ENCODE measurements around the gene LMNA.

DNA sequence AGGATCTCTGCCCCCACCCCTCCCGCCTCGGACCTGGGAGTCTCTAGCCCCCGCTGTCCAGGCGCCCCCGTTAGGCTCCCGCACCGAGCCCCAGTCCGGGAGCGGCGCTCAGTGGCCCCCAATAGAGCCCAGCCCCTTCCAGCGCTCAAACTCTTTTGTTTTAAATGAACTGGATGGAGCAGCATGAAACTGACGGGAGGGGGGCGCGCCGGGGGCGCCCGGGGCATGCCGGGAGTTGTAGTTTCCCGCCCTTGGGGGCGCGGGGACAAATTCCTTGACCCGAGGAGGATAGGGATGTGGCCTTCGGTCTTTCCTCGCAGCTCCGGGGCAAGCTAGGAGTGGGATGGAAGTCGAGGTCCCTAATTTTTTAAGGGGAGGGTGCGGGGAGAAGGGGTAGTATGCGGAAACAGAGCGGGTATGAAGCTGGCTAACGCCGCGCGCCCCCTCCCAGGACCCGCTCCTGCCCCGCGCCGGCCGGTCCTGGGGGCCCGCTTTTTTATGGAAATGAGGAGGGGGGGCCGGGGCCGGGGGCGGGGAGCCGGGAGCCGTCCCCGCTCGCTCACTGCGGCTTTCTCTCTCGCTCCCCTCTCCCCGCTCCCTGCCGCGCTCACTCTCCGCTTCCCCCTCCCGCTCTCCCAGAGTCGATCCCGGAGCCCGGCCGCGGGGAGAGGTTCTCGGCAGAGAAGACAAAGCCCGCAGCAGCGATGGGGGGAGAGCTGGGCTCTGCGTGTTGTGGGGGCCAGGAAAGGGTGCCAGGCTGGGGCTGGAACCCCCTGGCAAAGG, 32.0 kb upstream of the LMNA start, which contains the start of gene MEX3A:
- TF ChIP-seq POLR2A (IDR thresholded peaks at IDR 0.05) (no peak), CTCF (IDR thresholded peaks at IDR 0.05 in 4 of 5, conservative IDR thresholded peaks at IDR 0.05 in 1 of 5) (no peak)

Data from gastrocnemius medialis (tissue), 4 donors.